ENCODE data around the gene NKX6-1.

Gene NKX6-1

GRCh38 chr4:84481077-84481859 lies 17.8 kb downstream of the NKX6-1 start:
- TF ChIP-seq, protein P1, sequence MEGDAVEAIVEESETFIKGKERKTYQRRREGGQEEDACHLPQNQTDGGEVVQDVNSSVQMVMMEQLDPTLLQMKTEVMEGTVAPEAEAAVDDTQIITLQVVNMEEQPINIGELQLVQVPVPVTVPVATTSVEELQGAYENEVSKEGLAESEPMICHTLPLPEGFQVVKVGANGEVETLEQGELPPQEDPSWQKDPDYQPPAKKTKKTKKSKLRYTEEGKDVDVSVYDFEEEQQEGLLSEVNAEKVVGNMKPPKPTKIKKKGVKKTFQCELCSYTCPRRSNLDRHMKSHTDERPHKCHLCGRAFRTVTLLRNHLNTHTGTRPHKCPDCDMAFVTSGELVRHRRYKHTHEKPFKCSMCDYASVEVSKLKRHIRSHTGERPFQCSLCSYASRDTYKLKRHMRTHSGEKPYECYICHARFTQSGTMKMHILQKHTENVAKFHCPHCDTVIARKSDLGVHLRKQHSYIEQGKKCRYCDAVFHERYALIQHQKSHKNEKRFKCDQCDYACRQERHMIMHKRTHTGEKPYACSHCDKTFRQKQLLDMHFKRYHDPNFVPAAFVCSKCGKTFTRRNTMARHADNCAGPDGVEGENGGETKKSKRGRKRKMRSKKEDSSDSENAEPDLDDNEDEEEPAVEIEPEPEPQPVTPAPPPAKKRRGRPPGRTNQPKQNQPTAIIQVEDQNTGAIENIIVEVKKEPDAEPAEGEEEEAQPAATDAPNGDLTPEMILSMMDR (IDR thresholded peaks at IDR 0.05; ENCODE audit: low read depth, low read length, missing control alignments): no peak
- no peak overlapping the region for H3K4me3 ChIP-seq (replicated peaks; ENCODE audit: low read depth, low read length)
- no peak for DNase-seq (ENCODE audit: extremely low read depth, low read depth)

GRCh38 chr4:84480082-84480481 lies 19.0 kb downstream of the NKX6-1 start:
- no peak overlapping the region for H3K4me3 ChIP-seq (replicated peaks; ENCODE audit: low read depth, low read length)
- TF ChIP-seq, protein P1 (IDR thresholded peaks at IDR 0.05; ENCODE audit: low read depth, low read length, missing control alignments): no peak
- DNase-seq (ENCODE audit: extremely low read depth, low read depth): no peak

- DNase-seq (ENCODE audit: extremely low read depth, low read depth): no peak
- TF ChIP-seq, protein P1 (IDR thresholded peaks at IDR 0.05; ENCODE audit: low read depth, low read length, missing control alignments): no peak
- no peak overlapping the region for H3K4me3 ChIP-seq (replicated peaks; ENCODE audit: low read depth, low read length)
Observed at GRCh38 chr4:84479663-84480062, 19.4 kb downstream of the NKX6-1 start.

GRCh38 chr4:84477738-84478137 lies 21.4 kb downstream of the NKX6-1 start:
- TF ChIP-seq, protein P1 (IDR thresholded peaks at IDR 0.05; ENCODE audit: low read depth, low read length, missing control alignments): no peak
- DNase-seq (ENCODE audit: extremely low read depth, low read depth): no peak
- H3K4me3 ChIP-seq (replicated peaks; ENCODE audit: low read depth, low read length): no peak overlapping the region

GRCh38 chr4:84474107-84474506 lies 25.0 kb downstream of the NKX6-1 start:
- TF ChIP-seq, protein P1 (IDR thresholded peaks at IDR 0.05; ENCODE audit: low read depth, low read length, missing control alignments): no peak
- H3K4me3 ChIP-seq (replicated peaks; ENCODE audit: low read depth, low read length): no peak overlapping the region
- DNase-seq (ENCODE audit: extremely low read depth, low read depth): no peak

GRCh38 chr4:84472154-84472553 lies 26.9 kb downstream of the NKX6-1 start:
- DNase-seq (ENCODE audit: extremely low read depth, low read depth): no peak
- H3K4me3 ChIP-seq (replicated peaks; ENCODE audit: low read depth, low read length): no peak overlapping the region
- TF ChIP-seq, protein P1 (IDR thresholded peaks at IDR 0.05; ENCODE audit: low read depth, low read length, missing control alignments): no peak
